Transverse colon (tissue), 4 donors: Measurements from ENCODE around the gene DAPL1. TPM values are rescaled to one million over a fixed set of nuclear protein-coding genes. Genes with fewer than 3 reads are reported as not detected.

Source experiments
- DNase-seq: peaks from one replicate; pipeline ENCODE4 v3.0.0-alpha.2; 2019
- H3K27ac ChIP-seq, 4 donors: fragments of 200-600 bp; sonication (generic); 2 replicates each; pipeline ENCODE4 v1.5.1; 2016 to 2018; ENCODE audit warnings: inconsistent platforms in 4 of 4
- H3K27me3 ChIP-seq: fragments of 200-600 bp; sonication (generic); 2 replicates; pipeline ENCODE4 v1.5.1; 2017; ENCODE audit warnings: inconsistent platforms
- H3K36me3 ChIP-seq, 4 donors: fragments of 200-600 bp; sonication (generic); 2 replicates each; pipeline ENCODE4 v1.5.1; 2017 to 2019; ENCODE audit warnings: inconsistent platforms in 4 of 4
- H3K4me1 ChIP-seq, 4 donors: fragments of 200-600 bp; sonication (generic); 2 replicates each; pipeline ENCODE4 v1.5.1; 2017 to 2020; ENCODE audit warnings: inconsistent platforms in 4 of 4
- H3K4me3 ChIP-seq, 4 donors: fragments of 200-600 bp; sonication (generic); 1 replicate in 1 of 4; 2 replicates in 3 of 4; pipeline versions ENCODE4 v1.5.1 to v1.6.1; 2017 to 2019; ENCODE audit warnings: inconsistent platforms in 4 of 4
- H3K9me3 ChIP-seq, 2 donors: fragments of 200-600 bp; sonication (generic); 2 replicates each; pipeline ENCODE4 v1.5.1; 2017 to 2019; ENCODE audit warnings: inconsistent platforms in 2 of 2
- EP300 ChIP-seq: sonication (generic); formaldehyde crosslinking; IDR thresholded peaks from one replicate; pipeline ENCODE4 v1.6.1; 2017; ENCODE audit warnings: antibody characterized with exemption, low read depth
- POLR2A ChIP-seq: fragments of 450-650 bp; IDR thresholded peaks from one replicate; pipeline ENCODE4 v1.6.1; 2016; ENCODE audit warnings: antibody characterized with exemption, mild to moderate bottlenecking, moderate library complexity
- POLR2AphosphoS5 ChIP-seq, 3 donors: sonication (generic); formaldehyde crosslinking; IDR thresholded peaks; one replicate each; pipeline ENCODE4 v1.6.1; 2016; ENCODE audit warnings: antibody characterized with exemption in 3 of 3
- WGBS, 2 donors: methylation state at CpG; one replicate each; pipeline ENCODE4 v1.1.5; 2018; ENCODE audit warnings: low coverage in 1 of 2; 5-methylcytosine and 5-hydroxymethylcytosine counted together
- in situ Hi-C, 4 donors: fragments of 200-750 bp; cut with MboI; loops; one replicate each; pipeline versions ENCODE4 v1.15.0 to v1.15.1; 2017; ENCODE audit warnings: low sequenced_read_pairs in 3 of 4, low pct_ligation_motif_present in 1 of 4, low pct_unique_long_range_greater_than_20kb in 1 of 4
- intact Hi-C: fragments of 100-400 bp; cut with DNase I; formaldehyde crosslinking; loops from one replicate; pipeline ENCODE4 v1.15.1; 2023; ENCODE audit warnings: low total_unique reads
- total RNA-seq, 4 donors: library from RNA; depleted of rRNA; stranded (reverse); fragments of >200 nt; gene quantifications; one replicate each; pipeline ENCODE4 v1.1.0, GENCODE V29; 2016
- TF ChIP-seq, protein P1 (sequence below), 5 experiments: fragments of 200-600 bp in 3 of 5; fragments of 450-650 bp in 2 of 5; sonication (generic) in 3 of 5; IDR thresholded peaks; 1 replicate in 2 of 5; 2 replicates in 3 of 5; pipeline ENCODE4 v1.5.1; 2016 to 2017; ENCODE audit warnings: antibody characterized with exemption in 5 of 5, inconsistent platforms in 3 of 5, mild to moderate bottlenecking in 2 of 5, moderate library complexity in 1 of 5

DAPL1 gene
- total RNA-seq, 4 donors from 2014 or later, result not detected

DNA sequence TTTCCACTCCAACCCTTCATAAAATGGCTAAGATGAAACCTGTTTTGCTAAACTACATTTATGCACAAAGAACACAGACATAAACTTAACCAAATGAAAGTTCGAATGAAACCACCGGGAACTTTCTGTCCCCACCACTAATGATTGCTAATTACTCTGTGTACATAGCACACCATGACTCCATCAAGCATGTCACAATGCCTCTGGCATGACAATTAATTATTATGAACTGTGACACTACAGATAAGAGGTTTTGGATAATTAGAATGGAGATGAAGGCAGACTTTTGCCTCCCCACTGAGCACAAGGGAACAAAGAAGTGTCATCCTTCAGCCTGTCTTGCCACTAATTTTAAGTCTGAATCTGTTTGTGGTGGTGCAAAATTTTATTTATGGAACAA is 1.5 kb downstream of the DAPL1 start:
- intact Hi-C loops (no loop called here), in situ Hi-C loops (no loop called here)
- H3K4me1 ChIP-seq, result no peaks in the 10 kb centered on the region
- 90 to 92% methylated on average over 2 of the region's 2 CpGs for WGBS, 2 donors
- no peak overlapping the region for H3K4me3 ChIP-seq
- H3K27ac ChIP-seq, result no peak overlapping the region
- no peaks in the 10 kb centered on the region for H3K36me3 ChIP-seq
- H3K27me3 ChIP-seq, result peaks cover 4% of the 10 kb centered on the region
- DNase-seq, result no peak
- H3K9me3 ChIP-seq, result no peaks in the 10 kb centered on the region
- TF ChIP-seq EP300, result no peak
- no peak for TF ChIP-seq POLR2A
- TF ChIP-seq, protein P1, sequence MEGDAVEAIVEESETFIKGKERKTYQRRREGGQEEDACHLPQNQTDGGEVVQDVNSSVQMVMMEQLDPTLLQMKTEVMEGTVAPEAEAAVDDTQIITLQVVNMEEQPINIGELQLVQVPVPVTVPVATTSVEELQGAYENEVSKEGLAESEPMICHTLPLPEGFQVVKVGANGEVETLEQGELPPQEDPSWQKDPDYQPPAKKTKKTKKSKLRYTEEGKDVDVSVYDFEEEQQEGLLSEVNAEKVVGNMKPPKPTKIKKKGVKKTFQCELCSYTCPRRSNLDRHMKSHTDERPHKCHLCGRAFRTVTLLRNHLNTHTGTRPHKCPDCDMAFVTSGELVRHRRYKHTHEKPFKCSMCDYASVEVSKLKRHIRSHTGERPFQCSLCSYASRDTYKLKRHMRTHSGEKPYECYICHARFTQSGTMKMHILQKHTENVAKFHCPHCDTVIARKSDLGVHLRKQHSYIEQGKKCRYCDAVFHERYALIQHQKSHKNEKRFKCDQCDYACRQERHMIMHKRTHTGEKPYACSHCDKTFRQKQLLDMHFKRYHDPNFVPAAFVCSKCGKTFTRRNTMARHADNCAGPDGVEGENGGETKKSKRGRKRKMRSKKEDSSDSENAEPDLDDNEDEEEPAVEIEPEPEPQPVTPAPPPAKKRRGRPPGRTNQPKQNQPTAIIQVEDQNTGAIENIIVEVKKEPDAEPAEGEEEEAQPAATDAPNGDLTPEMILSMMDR (IDR thresholded peaks at IDR 0.05), result no peak
- TF ChIP-seq POLR2AphosphoS5 (IDR thresholded peaks at IDR 0.05), result no peak

DNA sequence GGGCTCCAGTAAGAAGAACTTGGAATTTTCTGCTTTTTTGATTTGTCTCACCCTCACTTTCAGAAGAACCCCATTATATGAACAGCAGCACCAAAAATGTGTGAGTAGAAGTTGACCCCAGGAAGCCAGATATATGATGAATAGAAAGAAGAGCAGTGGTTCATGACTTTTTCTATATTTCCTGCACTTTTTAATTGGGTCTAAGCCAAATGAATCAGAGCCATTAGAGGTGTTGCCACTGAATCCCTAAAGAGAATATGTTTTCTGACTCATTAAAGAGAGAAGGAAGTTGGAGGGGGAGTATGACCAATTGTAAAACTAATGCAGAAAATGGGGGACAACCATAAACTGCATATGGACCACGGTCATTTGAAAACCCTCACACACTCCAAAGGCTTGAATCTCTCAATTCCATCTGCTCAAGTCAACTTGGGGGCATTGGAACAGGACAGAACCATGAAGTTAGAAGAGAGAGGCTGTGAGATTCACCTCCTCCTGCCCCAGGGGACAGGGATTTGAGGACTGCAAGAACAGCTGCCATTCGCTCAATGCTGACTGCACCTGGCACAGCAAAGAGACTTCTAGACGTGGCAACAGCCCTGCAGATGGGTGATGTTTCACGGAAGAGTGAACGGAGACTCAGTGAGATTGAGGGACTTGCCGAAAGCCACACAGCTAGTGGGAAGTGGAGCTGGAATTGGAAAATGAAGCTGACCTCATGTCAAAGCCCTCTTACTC is 3.0 kb downstream of the DAPL1 start:
- Histone ChIP-seq H3K4me3 (no peak overlapping the region), H3K9me3 (no peaks in the 10 kb centered on the region), H3K27me3 (peaks cover 4% of the 10 kb centered on the region), H3K27ac (no peak overlapping the region), H3K36me3 (no peaks in the 10 kb centered on the region), H3K4me1 (no peaks in the 10 kb centered on the region)
- intact Hi-C loops (no loop called here), in situ Hi-C loops (no loop called here)
- TF ChIP-seq, protein P1 (IDR thresholded peaks at IDR 0.05), result no peak
- TF ChIP-seq EP300, result no peak
- TF ChIP-seq POLR2A, result no peak
- no peak for TF ChIP-seq POLR2AphosphoS5 (IDR thresholded peaks at IDR 0.05)
- DNase-seq, result no peak
- 83 to 84% methylated on average over 3 to 6 of the region's 6 CpGs for WGBS, 2 donors

DNA sequence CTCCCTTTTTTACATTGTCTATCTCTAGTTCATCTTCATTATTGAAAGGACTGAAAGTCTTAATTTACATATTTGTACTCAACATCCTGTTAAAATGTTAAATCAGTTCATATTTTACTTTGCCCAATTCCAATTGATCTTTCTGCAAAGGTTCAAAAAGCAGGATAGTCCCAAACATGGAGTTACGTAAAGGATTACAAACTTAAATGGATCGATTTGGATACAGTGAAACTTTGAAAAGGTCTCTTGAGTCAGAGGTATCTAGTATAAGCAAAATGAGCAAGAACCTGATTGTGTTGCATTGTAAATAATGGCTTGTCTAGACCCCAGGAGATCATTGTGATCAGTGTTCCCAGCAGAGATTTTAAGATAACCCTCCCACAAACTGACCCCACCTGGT is 4.1 kb downstream of the DAPL1 start:
- no peaks in the 10 kb centered on the region for H3K9me3 ChIP-seq
- no peak overlapping the region for H3K27ac ChIP-seq
- in situ Hi-C loops, result no loop called here
- no peaks in the 10 kb centered on the region for H3K36me3 ChIP-seq
- no peak overlapping the region for H3K4me3 ChIP-seq
- intact Hi-C loops, result no loop called here
- H3K4me1 ChIP-seq, result no peaks in the 10 kb centered on the region
- 80 to 85% methylated on average over 2 of the region's 2 CpGs for WGBS, 2 donors
- TF ChIP-seq POLR2A, result no peak
- TF ChIP-seq POLR2AphosphoS5 (IDR thresholded peaks at IDR 0.05), result no peak
- TF ChIP-seq EP300, result no peak
- TF ChIP-seq, protein P1 (IDR thresholded peaks at IDR 0.05), result no peak
- peaks cover 4% of the 10 kb centered on the region for H3K27me3 ChIP-seq
- no peak for DNase-seq

DNA sequence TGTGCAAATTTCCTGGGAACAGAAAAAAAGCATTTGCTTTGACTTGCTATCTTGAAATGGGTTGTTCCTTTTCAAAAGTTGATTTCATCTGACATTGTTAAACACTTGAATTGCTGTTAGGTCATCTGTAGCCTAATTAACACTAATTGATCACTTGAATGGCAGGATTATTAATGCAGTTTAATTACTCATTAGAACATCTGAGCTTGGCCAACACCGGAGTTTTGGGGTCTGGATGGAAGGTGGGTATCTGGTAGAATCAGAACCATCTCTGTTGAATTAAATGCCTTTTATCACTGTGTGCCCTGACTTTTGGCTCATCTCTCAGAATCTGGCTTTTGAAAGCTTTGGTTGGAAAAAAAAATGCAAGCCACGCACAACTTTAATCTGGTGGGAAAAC is 8.4 kb downstream of the DAPL1 start:
- Histone ChIP-seq H3K27me3 (no peaks in the 10 kb centered on the region), H3K4me1 (no peaks in the 10 kb centered on the region), H3K27ac (no peak overlapping the region), H3K36me3 (no peaks in the 10 kb centered on the region), H3K9me3 (no peaks in the 10 kb centered on the region), H3K4me3 (no peak overlapping the region)
- in situ Hi-C loops (no loop called here), intact Hi-C loops (no loop called here)
- WGBS, 2 donors, result 88 to 100% methylated on average over 1 to 2 of the region's 2 CpGs
- DNase-seq, result no peak
- TF ChIP-seq POLR2A, result no peak
- TF ChIP-seq, protein P1 (IDR thresholded peaks at IDR 0.05), result no peak
- no peak for TF ChIP-seq EP300
- TF ChIP-seq POLR2AphosphoS5 (IDR thresholded peaks at IDR 0.05), result no peak
